HepG2 (cell line): Measurements from ENCODE around the gene SF3A2. TPM values are rescaled to one million over a fixed set of nuclear protein-coding genes. Genes with fewer than 3 reads are reported as not detected.
A peak's percentile ranks its signal among the peaks of the same experiment; 100 is the strongest.

Source experiments
- ATF7-NPFF ChIP-seq: sonication (generic); formaldehyde crosslinking; IDR thresholded peaks from 2 replicates; pipeline ENCODE4 v1.8.1; 2023; ENCODE audit warnings: mild to moderate bottlenecking, low read depth, missing genetic modification reagents, moderate library complexity
- ERF ChIP-seq: IDR thresholded peaks from 2 replicates; pipeline ENCODE4 v1.6.1; 2018; ENCODE audit warnings: missing biosample characterization, missing genetic modification reagents
- FOXA1 ChIP-seq, 2 experiments: fragments of 450-650 bp in 1 of 2; sonication (generic) in 1 of 2; formaldehyde crosslinking in 1 of 2; IDR thresholded peaks; 2 replicates each; pipeline versions ENCODE4 v1.4.0 to v1.6.1; 2016 to 2020; ENCODE audit warnings: missing genetic modification reagents in 1 of 2
- FOXO1 ChIP-seq: sonication (generic); formaldehyde crosslinking; IDR thresholded peaks from 2 replicates; pipeline ENCODE4 v1.4.0; 2020; ENCODE audit warnings: missing genetic modification reagents
- KDM5B ChIP-seq: sonication (generic); formaldehyde crosslinking; IDR thresholded peaks from 2 replicates; pipeline ENCODE4 v1.4.0; 2020; ENCODE audit warnings: missing genetic modification reagents, mild to moderate bottlenecking, borderline replicate concordance
- NFIB ChIP-seq: sonication (generic); formaldehyde crosslinking; IDR thresholded peaks from 2 replicates; pipeline ENCODE4 v1.9.0; 2021; ENCODE audit warnings: missing genetic modification reagents, mild to moderate bottlenecking, borderline replicate concordance
- NR2F1 ChIP-seq, 2 experiments: fragments of 450-650 bp in 1 of 2; formaldehyde crosslinking in 1 of 2; IDR thresholded peaks; 2 replicates each; pipeline versions ENCODE4 v1.5.0 to v1.6.1; 2016 to 2020; ENCODE audit warnings: mild to moderate bottlenecking in 1 of 2, missing compliant biosample characterization in 1 of 2, missing genetic modification reagents in 1 of 2, moderate library complexity in 1 of 2
- RXRA ChIP-seq: sonication (generic); formaldehyde crosslinking; IDR thresholded peaks from 2 replicates; pipeline ENCODE4 v1.5.1; 2020; ENCODE audit warnings: missing genetic modification reagents
- TMF1 ChIP-seq: sonication (generic); formaldehyde crosslinking; IDR thresholded peaks from 2 replicates; pipeline ENCODE4 v1.8.1; 2022; ENCODE audit warnings: low read depth, missing genetic modification reagents
- ZNF354B ChIP-seq: sonication (generic); formaldehyde crosslinking; IDR thresholded peaks from 2 replicates; pipeline ENCODE4 v1.8.0; 2022; ENCODE audit warnings: mild to moderate bottlenecking, missing genetic modification reagents
- ZNF563 ChIP-seq: sonication (generic); formaldehyde crosslinking; IDR thresholded peaks from 2 replicates; pipeline ENCODE4 v1.8.0; 2022; ENCODE audit warnings: mild to moderate bottlenecking, moderate library complexity, missing genetic modification reagents
- ZNF816 ChIP-seq: sonication (generic); formaldehyde crosslinking; IDR thresholded peaks from 2 replicates; pipeline ENCODE4 v1.8.0; 2022; ENCODE audit warnings: missing genetic modification reagents, mild to moderate bottlenecking, borderline replicate concordance
- polyA plus RNA-seq, 8 experiments: library from polyadenylated mRNA; depleted of rRNA in 3 of 8; stranded (reverse) in 7 of 8; unstranded in 1 of 8; fragments of >200 nt; fragmentation: Illumina TruSeq in 4 of 8; extraction: Trizol in 4 of 8; gene quantifications; 2 replicates each; pipeline versions ENCODE4 v1.2.1 to v1.2.3, GENCODE V29; 2011 to 2016; ENCODE audit warnings: low read depth in 4 of 8, missing spikeins in 1 of 8, mixed read lengths in 1 of 8; ENCODE audit not compliant: insufficient read depth in 1 of 8
- total RNA-seq, 5 experiments: library from RNA; depleted of rRNA; stranded (reverse); fragments of >200 nt; fragmentation: Illumina TruSeq; extraction: Trizol; gene quantifications; 2 replicates each; pipeline ENCODE4 v1.2.3, GENCODE V29; 2016; ENCODE audit warnings: low read depth in 1 of 5
- TF ChIP-seq, protein P1 (sequence below): sonication (generic); formaldehyde crosslinking; IDR thresholded peaks from 2 replicates; pipeline ENCODE4 v1.9.0; 2021; ENCODE audit warnings: mild to moderate bottlenecking, missing genetic modification reagents
- TF ChIP-seq, protein P2 (sequence below), 2 experiments: sonication (generic) in 1 of 2; formaldehyde crosslinking in 1 of 2; IDR thresholded peaks; 2 replicates each; pipeline versions ENCODE4 v1.6.1 to v1.9.0; 2014 to 2022; ENCODE audit warnings: antibody characterized with exemption in 1 of 2, borderline replicate concordance in 1 of 2, inconsistent platforms in 1 of 2, low read depth in 1 of 2, missing genetic modification reagents in 1 of 2
- TF ChIP-seq, protein P3 (sequence below): sonication (generic); IDR thresholded peaks from 2 replicates; pipeline ENCODE4 v1.6.1; 2016; ENCODE audit warnings: low read depth, borderline replicate concordance

Gene SF3A2
- total and polyA plus RNA-seq, 2 of the 13 experiments (the other 11 are each of a cell fraction or from before 2014, with no cell fraction given): 8.6 to 8.8 TPM

DNA sequence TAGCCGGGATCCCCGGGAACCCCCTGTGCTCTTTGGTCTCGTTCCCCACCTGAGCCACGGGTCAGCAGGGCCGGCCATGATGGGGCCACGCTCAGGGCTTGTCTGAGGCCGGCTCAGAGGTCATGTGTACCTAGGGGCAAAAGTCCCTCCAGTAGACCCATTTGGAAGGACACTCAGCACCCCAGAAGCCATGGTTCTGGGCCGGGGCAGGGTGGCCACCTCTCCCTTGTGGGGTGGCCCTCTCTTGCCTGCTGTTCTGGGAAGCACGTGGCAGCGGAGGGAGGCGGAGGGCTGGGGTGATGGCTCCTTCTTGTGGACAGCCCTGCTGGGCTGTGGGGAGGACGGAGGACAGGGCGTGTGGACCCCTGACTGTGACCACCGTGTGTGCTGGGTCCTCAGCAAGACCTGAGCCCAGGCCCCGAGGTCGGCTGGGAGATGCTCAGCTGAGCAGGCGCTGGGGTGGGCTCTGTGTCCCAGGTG is 51.8 kb downstream of the SF3A2 start (continued):
- TF ChIP-seq, protein P1, sequence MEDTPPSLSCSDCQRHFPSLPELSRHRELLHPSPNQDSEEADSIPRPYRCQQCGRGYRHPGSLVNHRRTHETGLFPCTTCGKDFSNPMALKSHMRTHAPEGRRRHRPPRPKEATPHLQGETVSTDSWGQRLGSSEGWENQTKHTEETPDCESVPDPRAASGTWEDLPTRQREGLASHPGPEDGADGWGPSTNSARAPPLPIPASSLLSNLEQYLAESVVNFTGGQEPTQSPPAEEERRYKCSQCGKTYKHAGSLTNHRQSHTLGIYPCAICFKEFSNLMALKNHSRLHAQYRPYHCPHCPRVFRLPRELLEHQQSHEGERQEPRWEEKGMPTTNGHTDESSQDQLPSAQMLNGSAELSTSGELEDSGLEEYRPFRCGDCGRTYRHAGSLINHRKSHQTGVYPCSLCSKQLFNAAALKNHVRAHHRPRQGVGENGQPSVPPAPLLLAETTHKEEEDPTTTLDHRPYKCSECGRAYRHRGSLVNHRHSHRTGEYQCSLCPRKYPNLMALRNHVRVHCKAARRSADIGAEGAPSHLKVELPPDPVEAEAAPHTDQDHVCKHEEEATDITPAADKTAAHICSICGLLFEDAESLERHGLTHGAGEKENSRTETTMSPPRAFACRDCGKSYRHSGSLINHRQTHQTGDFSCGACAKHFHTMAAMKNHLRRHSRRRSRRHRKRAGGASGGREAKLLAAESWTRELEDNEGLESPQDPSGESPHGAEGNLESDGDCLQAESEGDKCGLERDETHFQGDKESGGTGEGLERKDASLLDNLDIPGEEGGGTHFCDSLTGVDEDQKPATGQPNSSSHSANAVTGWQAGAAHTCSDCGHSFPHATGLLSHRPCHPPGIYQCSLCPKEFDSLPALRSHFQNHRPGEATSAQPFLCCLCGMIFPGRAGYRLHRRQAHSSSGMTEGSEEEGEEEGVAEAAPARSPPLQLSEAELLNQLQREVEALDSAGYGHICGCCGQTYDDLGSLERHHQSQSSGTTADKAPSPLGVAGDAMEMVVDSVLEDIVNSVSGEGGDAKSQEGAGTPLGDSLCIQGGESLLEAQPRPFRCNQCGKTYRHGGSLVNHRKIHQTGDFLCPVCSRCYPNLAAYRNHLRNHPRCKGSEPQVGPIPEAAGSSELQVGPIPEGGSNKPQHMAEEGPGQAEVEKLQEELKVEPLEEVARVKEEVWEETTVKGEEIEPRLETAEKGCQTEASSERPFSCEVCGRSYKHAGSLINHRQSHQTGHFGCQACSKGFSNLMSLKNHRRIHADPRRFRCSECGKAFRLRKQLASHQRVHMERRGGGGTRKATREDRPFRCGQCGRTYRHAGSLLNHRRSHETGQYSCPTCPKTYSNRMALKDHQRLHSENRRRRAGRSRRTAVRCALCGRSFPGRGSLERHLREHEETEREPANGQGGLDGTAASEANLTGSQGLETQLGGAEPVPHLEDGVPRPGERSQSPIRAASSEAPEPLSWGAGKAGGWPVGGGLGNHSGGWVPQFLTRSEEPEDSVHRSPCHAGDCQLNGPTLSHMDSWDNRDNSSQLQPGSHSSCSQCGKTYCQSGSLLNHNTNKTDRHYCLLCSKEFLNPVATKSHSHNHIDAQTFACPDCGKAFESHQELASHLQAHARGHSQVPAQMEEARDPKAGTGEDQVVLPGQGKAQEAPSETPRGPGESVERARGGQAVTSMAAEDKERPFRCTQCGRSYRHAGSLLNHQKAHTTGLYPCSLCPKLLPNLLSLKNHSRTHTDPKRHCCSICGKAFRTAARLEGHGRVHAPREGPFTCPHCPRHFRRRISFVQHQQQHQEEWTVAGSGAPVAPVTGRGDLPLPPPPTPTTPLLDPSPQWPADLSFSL (CRISPR knock-in tag): no peak
- no peak for TF ChIP-seq ATF7-NPFF (CRISPR knock-in tag)
- 0 out of 2 replicates have a peak, but pooled peaks have one; percentile 39 for TF ChIP-seq ERF
- 0 out of 2 replicates have a peak, but pooled peaks have one; percentile 49 for TF ChIP-seq TMF1 (CRISPR knock-in tag)
- peak; percentile 81; the same call in 1 of the 2 replicates for TF ChIP-seq NFIB (CRISPR knock-in tag)
- TF ChIP-seq FOXA1 (IDR thresholded peaks at IDR 0.05): no peak
- peak; percentile 34; the same call in 1 of the 2 replicates for TF ChIP-seq FOXA1 (CRISPR knock-in tag; IDR thresholded peaks at IDR 0.05)
- TF ChIP-seq, protein P2, sequence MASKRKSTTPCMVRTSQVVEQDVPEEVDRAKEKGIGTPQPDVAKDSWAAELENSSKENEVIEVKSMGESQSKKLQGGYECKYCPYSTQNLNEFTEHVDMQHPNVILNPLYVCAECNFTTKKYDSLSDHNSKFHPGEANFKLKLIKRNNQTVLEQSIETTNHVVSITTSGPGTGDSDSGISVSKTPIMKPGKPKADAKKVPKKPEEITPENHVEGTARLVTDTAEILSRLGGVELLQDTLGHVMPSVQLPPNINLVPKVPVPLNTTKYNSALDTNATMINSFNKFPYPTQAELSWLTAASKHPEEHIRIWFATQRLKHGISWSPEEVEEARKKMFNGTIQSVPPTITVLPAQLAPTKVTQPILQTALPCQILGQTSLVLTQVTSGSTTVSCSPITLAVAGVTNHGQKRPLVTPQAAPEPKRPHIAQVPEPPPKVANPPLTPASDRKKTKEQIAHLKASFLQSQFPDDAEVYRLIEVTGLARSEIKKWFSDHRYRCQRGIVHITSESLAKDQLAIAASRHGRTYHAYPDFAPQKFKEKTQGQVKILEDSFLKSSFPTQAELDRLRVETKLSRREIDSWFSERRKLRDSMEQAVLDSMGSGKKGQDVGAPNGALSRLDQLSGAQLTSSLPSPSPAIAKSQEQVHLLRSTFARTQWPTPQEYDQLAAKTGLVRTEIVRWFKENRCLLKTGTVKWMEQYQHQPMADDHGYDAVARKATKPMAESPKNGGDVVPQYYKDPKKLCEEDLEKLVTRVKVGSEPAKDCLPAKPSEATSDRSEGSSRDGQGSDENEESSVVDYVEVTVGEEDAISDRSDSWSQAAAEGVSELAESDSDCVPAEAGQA (IDR thresholded peaks at IDR 0.05; ENCODE audit: low read depth): 0 out of 2 replicates have a peak, but pooled peaks have one; percentile 19
- TF ChIP-seq, protein P2 (CRISPR knock-in tag; IDR thresholded peaks at IDR 0.05; ENCODE audit: borderline replicate concordance): no peak
- TF ChIP-seq KDM5B (CRISPR knock-in tag): peak; percentile 51; the same call in 1 of the 2 replicates
- TF ChIP-seq ZNF563 (CRISPR knock-in tag): 0 out of 2 replicates have a peak, but pooled peaks have one; percentile 7
- TF ChIP-seq, protein P3, sequence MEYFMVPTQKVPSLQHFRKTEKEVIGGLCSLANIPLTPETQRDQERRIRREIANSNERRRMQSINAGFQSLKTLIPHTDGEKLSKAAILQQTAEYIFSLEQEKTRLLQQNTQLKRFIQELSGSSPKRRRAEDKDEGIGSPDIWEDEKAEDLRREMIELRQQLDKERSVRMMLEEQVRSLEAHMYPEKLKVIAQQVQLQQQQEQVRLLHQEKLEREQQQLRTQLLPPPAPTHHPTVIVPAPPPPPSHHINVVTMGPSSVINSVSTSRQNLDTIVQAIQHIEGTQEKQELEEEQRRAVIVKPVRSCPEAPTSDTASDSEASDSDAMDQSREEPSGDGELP: peak; percentile 56; the same call in 1 of the 2 replicates
- peak; percentile 10; the same call in 1 of the 2 replicates for TF ChIP-seq FOXO1
- TF ChIP-seq ZNF816 (CRISPR knock-in tag): no peak
- peak; percentile 71; the same call in 1 of the 2 replicates for TF ChIP-seq RXRA
- peak in 1 of 2 experiments; percentile 78; a peak in 3 of 4 replicates for TF ChIP-seq NR2F1 (CRISPR knock-in tag; IDR thresholded peaks at IDR 0.05)
- 0 out of 2 replicates have a peak, but pooled peaks have one; percentile 6 for TF ChIP-seq ZNF354B
